OCI-LY7 (cell line): ENCODE data around the gene CR1L. TPM values are rescaled to one million over a fixed set of nuclear protein-coding genes. Genes with fewer than 3 reads are reported as not detected.
"Not testable (repeated sequence)": the region's sequence is repeated elsewhere in the genome, so short reads cannot be mapped to it uniquely, and the experiment has no call there.

Source experiments
- BruUV-seq: library from RNA; stranded (reverse); fragments of 400-500 nt; replicated peaks from 2 replicates; lab custom pipeline; 2021; lab: Mats Ljungman, UMichigan
- CTCF ChIA-PET: fragments of 300-600 bp; sonication (Branson Sonifier 250); formaldehyde crosslinking; loops from one replicate; lab custom pipeline; 2022; ENCODE audit warnings: antibody characterized with exemption; ENCODE audit not compliant: unreplicated experiment; lab: Charles Lee
- POLR2A ChIA-PET: fragments of 300-600 bp; sonication (Branson Sonifier 250); formaldehyde crosslinking; loops from one replicate; lab custom pipeline; 2022; ENCODE audit warnings: antibody characterized with exemption; lab: Charles Lee
- DNase-seq: peaks from one replicate; pipeline ENCODE4 v3.0.0-alpha.2; 2015; ENCODE audit warnings: low spot score
- H2AFZ ChIP-seq: fragments of 200-600 bp; sonication (generic), shearing (Covaris generic); 2 replicates; pipeline ENCODE4 v1.6.1; 2014; ENCODE audit warnings: mild to moderate bottlenecking, antibody characterized with exemption, low read length, moderate library complexity
- H3K27ac ChIP-seq: fragments of 200-600 bp; sonication (generic); 2 replicates; pipeline ENCODE4 v1.5.1; 2014; ENCODE audit warnings: mixed run types, low read depth, mild to moderate bottlenecking, moderate library complexity, low read length, inconsistent platforms; ENCODE audit not compliant: poor library complexity, severe bottlenecking
- H3K36me3 ChIP-seq: fragments of 200-600 bp; sonication (generic); 2 replicates; pipeline ENCODE4 v1.6.1; 2014; ENCODE audit warnings: mild to moderate bottlenecking, antibody characterized with exemption, low read length, moderate library complexity, mixed read lengths; ENCODE audit not compliant: insufficient read depth
- H3K4me1 ChIP-seq: fragments of 200-600 bp; sonication (generic); 2 replicates; pipeline ENCODE4 v1.5.1; 2014; ENCODE audit warnings: mild to moderate bottlenecking, low read length; ENCODE audit not compliant: insufficient read depth, poor library complexity, severe bottlenecking
- H3K4me2 ChIP-seq: fragments of 200-600 bp; sonication (generic); 2 replicates; pipeline ENCODE4 v1.6.1; 2014; ENCODE audit warnings: mild to moderate bottlenecking, low read length
- H3K4me3 ChIP-seq: fragments of 200-600 bp; sonication (generic); 2 replicates; pipeline ENCODE4 v1.5.1; 2014; ENCODE audit warnings: mild to moderate bottlenecking, low read depth, low read length; ENCODE audit not compliant: poor library complexity, severe bottlenecking
- H3K79me2 ChIP-seq: fragments of 200-600 bp; sonication (generic); 2 replicates; pipeline ENCODE4 v1.6.1; 2016; ENCODE audit warnings: low read depth, mild to moderate bottlenecking, low read length, moderate library complexity, mixed read lengths; ENCODE audit not compliant: insufficient read depth
- H3K9me2 ChIP-seq: fragments of 200-600 bp; sonication (generic); 2 replicates; pipeline ENCODE4 v1.6.1; 2016; ENCODE audit warnings: mild to moderate bottlenecking, low read length, mixed read lengths; ENCODE audit not compliant: insufficient read depth
- H3K9me3 ChIP-seq: fragments of 200-600 bp; sonication (generic); 2 replicates; pipeline ENCODE4 v1.6.1; 2014; ENCODE audit warnings: mild to moderate bottlenecking, mixed run types, low read length, mixed read lengths
- H4K20me1 ChIP-seq: fragments of 200-600 bp; sonication (generic); 2 replicates; pipeline ENCODE4 v1.6.1; 2014; ENCODE audit warnings: mild to moderate bottlenecking, antibody characterized with exemption, low read length, moderate library complexity, mixed read lengths; ENCODE audit not compliant: insufficient read depth
- EZH2phosphoT487 ChIP-seq: fragments of 200-600 bp; sonication (generic); IDR thresholded peaks from 2 replicates; pipeline ENCODE4 v1.6.1; 2018; ENCODE audit warnings: low read depth, borderline replicate concordance, mild to moderate bottlenecking, mixed run types, antibody characterized with exemption, low read length, moderate library complexity, mixed read lengths
- intact Hi-C: fragments of 100-400 bp; cut with micrococcal nuclease; formaldehyde crosslinking; loops from one replicate; pipeline ENCODE4 v1.10.0; 2022; ENCODE audit not compliant: unreplicated experiment
- total RNA-seq, 2 experiments: library from RNA; depleted of rRNA in 1 of 2; stranded (reverse); fragments of >200 nt in 1 of 2; shearing (Covaris generic) in 1 of 2; gene quantifications; 2 replicates each; pipeline ENCODE4 v1.2.3, GENCODE V29; 2014 to 2022
- TF ChIP-seq, protein P1 (sequence below): fragments of 200-600 bp; sonication (generic); conservative IDR thresholded peaks from 2 replicates; pipeline ENCODE4 v1.5.1; 2014; ENCODE audit warnings: mild to moderate bottlenecking, antibody characterized with exemption, low read length, moderate library complexity, mixed read lengths

CR1L gene
- total RNA-seq, 2 experiments from 2014 or later = not detected

- BruUV-seq, CTCF ChIA-PET, H3K9me3 ChIP-seq, DNase-seq, H2AFZ ChIP-seq, H3K4me1 ChIP-seq, H3K4me3 ChIP-seq, H3K9me2 ChIP-seq, H3K36me3 ChIP-seq, H3K4me2 ChIP-seq, H3K79me2 ChIP-seq, H4K20me1 ChIP-seq, intact Hi-C loops, H3K27ac ChIP-seq: not testable (repeated sequence)
- POLR2A ChIA-PET = interaction anchor here (0.6 kb wide), 1 partner anchor 1401 kb away, joined by 3 read pairs; no protein-coding TSS in a partner anchor
Measured at GRCh38 chr1:207638487-207639145, 6.3 kb upstream of the CR1L start.

DNA sequence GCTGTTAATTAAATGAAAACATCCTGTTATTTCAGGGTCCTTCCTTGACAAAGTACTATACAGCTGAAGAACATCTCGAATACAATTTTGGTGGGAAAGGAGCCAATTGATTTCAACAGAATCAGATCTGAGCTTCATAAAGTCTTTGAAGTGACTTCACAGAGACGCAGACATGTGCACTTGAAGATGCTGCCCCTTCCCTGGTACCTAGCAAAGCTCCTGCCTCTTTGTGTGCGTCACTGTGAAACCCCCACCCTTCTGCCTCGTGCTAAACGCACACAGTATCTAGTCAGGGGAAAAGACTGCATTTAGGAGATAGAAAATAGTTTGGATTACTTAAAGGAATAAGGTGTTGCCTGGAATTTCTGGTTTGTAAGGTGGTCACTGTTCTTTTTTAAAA is 5.6 kb upstream of the CR1L start:
- intact Hi-C loops, DNase-seq, H3K9me2 ChIP-seq, H2AFZ ChIP-seq, H3K79me2 ChIP-seq, H3K36me3 ChIP-seq, H4K20me1 ChIP-seq, H3K4me2 ChIP-seq, H3K4me1 ChIP-seq, H3K9me3 ChIP-seq, H3K27ac ChIP-seq, H3K4me3 ChIP-seq, BruUV-seq, CTCF ChIA-PET: not testable (repeated sequence)
- POLR2A ChIA-PET = interaction anchor here (0.6 to 0.7 kb wide), 2 partner anchors 388 to 1400 kb away, joined by 3 read pairs; no protein-coding TSS in a partner anchor

DNA sequence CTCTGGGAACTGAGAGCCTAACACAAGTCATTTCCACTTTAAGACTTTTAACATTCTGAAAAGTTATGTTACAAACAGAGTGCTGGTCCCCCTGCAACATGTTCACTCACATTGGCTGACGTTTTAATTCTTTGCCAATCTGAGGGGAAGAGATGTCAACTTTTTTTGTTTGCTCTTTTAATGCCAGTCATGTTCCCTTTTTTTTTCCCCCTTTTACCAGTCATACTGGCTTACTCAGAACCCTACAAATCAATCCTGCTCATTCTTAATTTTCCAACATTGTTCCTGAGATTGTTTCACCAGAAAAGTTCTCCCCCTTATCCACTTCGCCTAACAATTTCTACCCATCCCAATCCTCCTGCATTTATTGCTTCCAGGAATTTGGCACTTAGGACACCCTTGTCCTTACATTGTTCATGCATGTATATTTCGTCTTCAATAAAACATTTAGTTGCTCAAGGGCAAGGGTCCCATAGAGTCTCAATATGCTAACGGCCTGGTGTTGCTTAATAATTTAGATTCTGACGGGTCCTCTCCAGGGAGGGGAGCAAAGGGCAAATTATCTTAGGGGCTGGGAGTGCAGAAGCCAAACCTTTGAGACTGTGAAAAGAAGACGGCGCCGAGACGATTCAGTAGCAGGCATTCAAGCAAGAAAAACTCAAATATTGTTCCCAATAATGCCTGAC is 624 bp upstream of the CR1L start:
- no peaks in the 10 kb centered on the region for H3K79me2 ChIP-seq
- no peak for TF ChIP-seq EZH2phosphoT487
- TF ChIP-seq, protein P1, sequence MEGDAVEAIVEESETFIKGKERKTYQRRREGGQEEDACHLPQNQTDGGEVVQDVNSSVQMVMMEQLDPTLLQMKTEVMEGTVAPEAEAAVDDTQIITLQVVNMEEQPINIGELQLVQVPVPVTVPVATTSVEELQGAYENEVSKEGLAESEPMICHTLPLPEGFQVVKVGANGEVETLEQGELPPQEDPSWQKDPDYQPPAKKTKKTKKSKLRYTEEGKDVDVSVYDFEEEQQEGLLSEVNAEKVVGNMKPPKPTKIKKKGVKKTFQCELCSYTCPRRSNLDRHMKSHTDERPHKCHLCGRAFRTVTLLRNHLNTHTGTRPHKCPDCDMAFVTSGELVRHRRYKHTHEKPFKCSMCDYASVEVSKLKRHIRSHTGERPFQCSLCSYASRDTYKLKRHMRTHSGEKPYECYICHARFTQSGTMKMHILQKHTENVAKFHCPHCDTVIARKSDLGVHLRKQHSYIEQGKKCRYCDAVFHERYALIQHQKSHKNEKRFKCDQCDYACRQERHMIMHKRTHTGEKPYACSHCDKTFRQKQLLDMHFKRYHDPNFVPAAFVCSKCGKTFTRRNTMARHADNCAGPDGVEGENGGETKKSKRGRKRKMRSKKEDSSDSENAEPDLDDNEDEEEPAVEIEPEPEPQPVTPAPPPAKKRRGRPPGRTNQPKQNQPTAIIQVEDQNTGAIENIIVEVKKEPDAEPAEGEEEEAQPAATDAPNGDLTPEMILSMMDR = no peak
- H3K36me3 ChIP-seq = no peaks in the 10 kb centered on the region
- DNase-seq = no peak
- no peaks in the 10 kb centered on the region for H3K4me1 ChIP-seq
- no peak overlapping the region for H3K27ac ChIP-seq
- POLR2A ChIA-PET = no interaction called here
- no peak overlapping the region for H3K4me2 ChIP-seq
- CTCF ChIA-PET = no interaction called here
- no TSS peak for BruUV-seq
- no peaks in the 10 kb centered on the region for H3K9me3 ChIP-seq
- no peak overlapping the region for H2AFZ ChIP-seq
- no peak overlapping the region for H3K4me3 ChIP-seq
- no peaks in the 10 kb centered on the region for H3K9me2 ChIP-seq
- H4K20me1 ChIP-seq = no peaks in the 10 kb centered on the region
- intact Hi-C loops = no loop called here
